Fibroblast of lung (primary cell): Measurements from ENCODE around the gene TENM4. TPM values are rescaled to one million over a fixed set of nuclear protein-coding genes. Genes with fewer than 3 reads are reported as not detected.

Experiments used
- DNase-seq, 2 donors: peaks; one replicate each; pipeline versions ENCODE4 v3.0.0 to v3.0.0-alpha.2; 2010; ENCODE audit warnings: low read depth in 2 of 2
- H2AFZ ChIP-seq: 2 replicates; pipeline ENCODE4 v1.5.1; 2012; ENCODE audit warnings: low read length, control low read depth, inconsistent platforms
- H3K27ac ChIP-seq: 2 replicates; pipeline ENCODE4 v1.5.1; 2011; ENCODE audit warnings: low read length, control low read depth; ENCODE audit not compliant: insufficient read depth
- H3K27me3 ChIP-seq: 2 replicates; pipeline ENCODE4 v1.5.1; 2011; ENCODE audit warnings: mild to moderate bottlenecking, low read length; ENCODE audit not compliant: control insufficient read depth, insufficient read depth
- H3K36me3 ChIP-seq: 2 replicates; pipeline ENCODE4 v1.5.1; 2011; ENCODE audit warnings: low read length; ENCODE audit not compliant: control insufficient read depth, insufficient read depth
- H3K4me1 ChIP-seq: 2 replicates; pipeline ENCODE4 v1.5.1; 2011; ENCODE audit warnings: low read length; ENCODE audit not compliant: control insufficient read depth, insufficient read depth; ENCODE audit errors: extremely low read depth
- H3K4me2 ChIP-seq: 2 replicates; pipeline ENCODE4 v1.5.1; 2011; ENCODE audit warnings: low read length, control low read depth; ENCODE audit not compliant: insufficient read depth; ENCODE audit errors: extremely low read depth
- H3K4me3 ChIP-seq, 4 experiments: fragments of 200-600 bp in 1 of 4; sonication (generic) in 1 of 4; replicated peaks in 1 of 4; 2 replicates each; pipeline ENCODE4 v1.5.1; 2011 to 2016; ENCODE audit warnings: low read length in 4 of 4, low read depth in 3 of 4, mild to moderate bottlenecking in 3 of 4, control low read depth in 2 of 4, inconsistent platforms in 1 of 4, mixed read lengths in 1 of 4; ENCODE audit not compliant: insufficient read depth in 1 of 4; ENCODE audit errors: control extremely low read depth in 1 of 4
- H3K79me2 ChIP-seq: 2 replicates; pipeline ENCODE4 v1.5.1; 2012; ENCODE audit warnings: mild to moderate bottlenecking, low read length, inconsistent platforms; ENCODE audit not compliant: control insufficient read depth, insufficient read depth
- H3K9ac ChIP-seq: 2 replicates; pipeline ENCODE4 v1.5.1; 2011; ENCODE audit warnings: mild to moderate bottlenecking, low read length, control low read depth; ENCODE audit not compliant: insufficient read depth
- H3K9me3 ChIP-seq: 2 replicates; pipeline ENCODE4 v1.5.1; 2012; ENCODE audit warnings: low read depth, low read length; ENCODE audit not compliant: control insufficient read depth, insufficient read depth
- H4K20me1 ChIP-seq: 2 replicates; pipeline ENCODE4 v1.5.1; 2011; ENCODE audit warnings: low read length; ENCODE audit not compliant: control insufficient read depth, insufficient read depth; ENCODE audit errors: extremely low read depth
- CTCF ChIP-seq, 2 donors: IDR thresholded peaks in 1 of 2; conservative IDR thresholded peaks in 1 of 2; 1 replicate in 1 of 2; 2 replicates in 1 of 2; pipeline ENCODE4 v1.5.1; 2011 to 2012; ENCODE audit warnings: low read length in 2 of 2, control low read depth in 1 of 2, inconsistent platforms in 1 of 2, low read depth in 1 of 2, mild to moderate bottlenecking in 1 of 2
- EZH2 ChIP-seq: IDR thresholded peaks from 2 replicates; pipeline ENCODE4 v1.5.1; 2012; ENCODE audit warnings: low read length, control low read depth, mild to moderate bottlenecking; ENCODE audit errors: missing control alignments
- polyA plus RNA-seq, 2 donors: library from polyadenylated mRNA; depleted of rRNA in 1 of 2; stranded (reverse) in 1 of 2; unstranded in 1 of 2; fragments of >200 nt; gene quantifications; 2 replicates each; pipeline ENCODE4 v1.2.1, GENCODE V29; 2011 to 2012; ENCODE audit warnings: missing spikeins in 1 of 2
- total RNA-seq: library from RNA; depleted of rRNA; stranded (reverse); fragments of >200 nt; gene quantifications from 2 replicates; pipeline ENCODE4 v1.2.1, GENCODE V29; 2014

Gene TENM4
- total and polyA plus RNA-seq, 2 donors (not counting 1 experiment from before 2014, with no cell fraction given) = 4.6 to 48.4 TPM

GRCh38 chr11:78782725-78783124 lies 658.1 kb downstream of the TENM4 start:
- H3K4me2 ChIP-seq = no peak overlapping the region
- H3K79me2 ChIP-seq = no peaks in the 10 kb centered on the region
- no peaks in the 10 kb centered on the region for H3K9me3 ChIP-seq
- TF ChIP-seq CTCF (conservative IDR thresholded peaks at IDR 0.05 in 1 of 2, IDR thresholded peaks at IDR 0.05 in 1 of 2; ENCODE audit: low read depth in 1 of 2, low read length in 2 of 2) (no peak), EZH2 (no peak)
- no peaks in the 10 kb centered on the region for H3K36me3 ChIP-seq
- H4K20me1 ChIP-seq = no peaks in the 10 kb centered on the region
- no peak for DNase-seq
- peaks cover 24% of the 10 kb centered on the region for H3K4me1 ChIP-seq
- no peak overlapping the region for H3K27ac ChIP-seq
- H2AFZ ChIP-seq = no peak overlapping the region
- no peak overlapping the region for H3K9ac ChIP-seq
- no peaks in the 10 kb centered on the region for H3K27me3 ChIP-seq
- no peak overlapping the region for H3K4me3 ChIP-seq

- Histone ChIP-seq H3K9me3 (no peaks in the 10 kb centered on the region), H3K9ac (no peak overlapping the region), H3K79me2 (no peaks in the 10 kb centered on the region), H3K4me2 (no peak overlapping the region), H3K4me1 (peaks cover 18% of the 10 kb centered on the region), H3K27ac (no peak overlapping the region), H3K4me3 (no peak overlapping the region), H4K20me1 (no peaks in the 10 kb centered on the region), H3K36me3 (no peaks in the 10 kb centered on the region), H2AFZ (no peak overlapping the region), H3K27me3 (no peaks in the 10 kb centered on the region)
- TF ChIP-seq CTCF (conservative IDR thresholded peaks at IDR 0.05 in 1 of 2, IDR thresholded peaks at IDR 0.05 in 1 of 2; ENCODE audit: low read depth in 1 of 2, low read length in 2 of 2) = no peak
- TF ChIP-seq EZH2 = no peak
- no peak for DNase-seq
These were observed 659.9 kb downstream of the TENM4 start for GRCh38 chr11:78780889-78781288.

GRCh38 chr11:78773492-78773891 lies 667.3 kb downstream of the TENM4 start:
- TF ChIP-seq EZH2 = no peak
- no peak for TF ChIP-seq CTCF (conservative IDR thresholded peaks at IDR 0.05 in 1 of 2, IDR thresholded peaks at IDR 0.05 in 1 of 2; ENCODE audit: low read depth in 1 of 2, low read length in 2 of 2)
- H3K9me3 ChIP-seq = no peaks in the 10 kb centered on the region
- no peak overlapping the region for H2AFZ ChIP-seq
- no peaks in the 10 kb centered on the region for H3K79me2 ChIP-seq
- H3K27me3 ChIP-seq = no peaks in the 10 kb centered on the region
- no peak overlapping the region for H3K4me2 ChIP-seq
- H3K27ac ChIP-seq = no peak overlapping the region
- DNase-seq = no peak
- no peaks in the 10 kb centered on the region for H4K20me1 ChIP-seq
- no peaks in the 10 kb centered on the region for H3K36me3 ChIP-seq
- no peaks in the 10 kb centered on the region for H3K4me1 ChIP-seq
- no peak overlapping the region for H3K9ac ChIP-seq
- no peak overlapping the region for H3K4me3 ChIP-seq
